Stimulated activated CD4-positive, alpha-beta T cell treated with anti-CD3 and anti-CD28 coated beads, Interleukin-1b, Interleukin-23, amount 100 ng/mL, for 1 hour (primary cell): ENCODE measurements around the gene AP5Z1.
"Not testable (repeated sequence)": the region's sequence is repeated elsewhere in the genome, so short reads cannot be mapped to it uniquely, and the experiment has no call there.

ENCODE experiments used
- DNase-seq, 2 donors: peaks; one replicate each; pipeline ENCODE4 v3.0.0-alpha.2; 2020; ENCODE audit warnings: low read depth in 2 of 2

AP5Z1 gene

GRCh38 chr7:4788627-4789189 lies 13.3 kb downstream of the AP5Z1 start:
- no peak for DNase-seq

- no peak for DNase-seq
Measured at GRCh38 chr7:4789194-4790077, 14.0 kb downstream of the AP5Z1 start.

DNA sequence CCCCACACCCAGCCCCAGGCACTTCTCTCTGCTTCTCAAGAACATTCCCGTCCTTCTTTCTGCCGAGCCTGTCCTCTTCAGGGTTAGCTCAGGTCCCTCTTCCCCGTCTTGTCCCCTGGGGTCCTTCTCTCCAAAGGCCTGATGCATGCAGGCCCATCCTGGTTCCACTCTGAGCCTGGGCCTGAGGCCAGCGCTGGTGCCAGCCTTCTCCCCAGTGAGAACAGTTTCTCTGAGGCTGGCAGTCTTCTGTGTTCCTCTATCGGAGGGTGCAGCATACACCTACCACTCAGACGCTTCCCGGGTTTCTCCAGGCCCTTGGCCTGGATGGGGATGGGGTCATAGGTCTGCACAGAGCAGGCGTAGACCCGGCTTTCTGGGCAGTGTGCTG lies 14.6 kb downstream of the AP5Z1 start:
- DNase-seq, result no peak

- DNase-seq, result no peak
Measured at GRCh38 chr7:4790516-4790991, 15.1 kb downstream of the AP5Z1 start.

- no peak for DNase-seq
Measured at GRCh38 chr7:4791101-4791737, 15.8 kb downstream of the AP5Z1 start.

GRCh38 chr7:4791738-4792536 lies 16.5 kb downstream of the AP5Z1 start:
- peak; percentile 54 to 73 for DNase-seq

GRCh38 chr7:4792537-4793126 lies 17.2 kb downstream of the AP5Z1 start:
- DNase-seq, result no peak

DNA sequence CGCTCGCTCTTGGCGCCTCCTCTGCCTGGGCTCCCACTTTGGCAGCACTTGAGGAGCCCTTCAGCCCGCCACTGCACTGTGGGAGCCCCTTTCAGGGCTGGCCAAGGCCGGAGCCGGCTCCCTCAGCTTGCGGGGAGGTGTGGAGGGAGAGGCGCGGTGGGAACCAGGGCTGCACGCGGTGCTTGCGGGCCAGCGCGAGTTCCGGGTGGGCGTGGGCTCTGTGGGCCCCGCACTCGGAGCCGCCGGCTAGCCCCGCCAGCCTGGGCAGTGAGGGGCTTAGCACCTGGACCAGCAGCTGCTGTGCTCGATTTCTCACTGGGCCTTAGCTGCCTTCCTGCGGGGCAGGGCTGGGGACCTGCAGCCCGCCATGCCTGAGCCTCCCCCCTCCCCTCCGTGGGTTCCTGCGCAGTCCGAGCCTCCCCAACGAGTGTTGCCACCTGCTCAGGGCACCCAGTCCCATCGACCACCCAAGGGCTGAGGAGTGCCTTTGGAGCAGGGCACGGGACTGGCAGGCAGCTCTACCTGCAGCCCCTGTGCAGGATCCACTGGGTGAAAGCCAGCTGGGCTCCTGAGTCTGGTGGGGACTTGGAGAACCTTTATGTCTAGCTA lies 18.1 kb downstream of the AP5Z1 start:
- DNase-seq, result not testable (repeated sequence)

DNA sequence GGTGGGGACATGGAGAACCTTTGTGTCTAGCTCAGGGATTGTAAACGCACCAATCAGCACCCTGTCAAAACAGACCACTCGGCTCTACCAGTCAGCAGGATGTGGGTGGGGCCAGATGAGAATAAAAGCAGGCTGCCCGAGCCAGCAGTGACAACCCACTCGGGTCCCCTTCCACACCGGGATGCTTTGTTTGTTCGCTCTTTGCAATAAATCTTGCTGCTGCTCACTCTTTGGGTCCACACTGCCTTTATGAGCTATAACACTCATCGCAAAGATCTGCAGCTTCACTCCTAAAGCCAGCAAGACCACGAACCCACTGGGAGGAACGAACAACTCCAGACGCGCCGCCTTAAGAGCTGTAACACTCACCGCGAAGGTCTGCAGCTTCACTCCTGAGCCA lies 18.7 kb downstream of the AP5Z1 start:
- not testable (repeated sequence) for DNase-seq

DNA sequence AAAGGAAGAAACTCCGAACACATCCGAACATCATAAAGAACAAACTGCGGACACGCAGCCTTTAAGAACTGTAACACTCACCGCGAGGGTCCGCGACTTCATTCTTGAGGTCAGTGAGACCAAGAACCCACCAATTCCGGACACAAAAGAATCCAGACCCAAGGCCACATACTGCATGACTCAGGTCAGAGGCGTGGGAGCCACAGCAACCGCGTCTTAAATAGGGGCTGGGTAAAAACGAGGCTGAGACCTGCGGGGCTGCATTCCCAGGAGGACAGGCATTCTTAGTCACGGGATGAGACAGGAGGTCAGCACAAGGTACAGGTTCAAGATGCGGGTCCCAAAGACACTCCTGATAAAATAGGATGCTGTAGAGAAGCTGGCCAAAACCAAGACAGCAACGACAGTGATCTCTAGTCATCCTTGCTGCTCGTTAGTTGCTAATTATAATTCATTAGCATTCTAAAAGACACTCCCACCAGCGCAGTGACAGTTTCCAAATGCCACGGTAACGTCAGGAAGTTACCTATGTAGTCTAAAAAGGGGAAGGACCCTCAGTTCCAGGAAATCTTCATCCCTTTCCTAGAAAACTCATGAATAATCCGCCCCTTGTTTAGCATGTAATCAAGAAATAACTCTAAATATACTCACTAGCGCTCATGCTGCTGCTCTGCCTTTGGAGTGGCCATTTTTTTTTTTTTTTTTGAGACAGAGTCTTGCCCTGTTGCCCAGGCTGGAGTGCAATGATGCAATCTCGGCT lies 19.3 kb downstream of the AP5Z1 start:
- DNase-seq, result no peak

DNA sequence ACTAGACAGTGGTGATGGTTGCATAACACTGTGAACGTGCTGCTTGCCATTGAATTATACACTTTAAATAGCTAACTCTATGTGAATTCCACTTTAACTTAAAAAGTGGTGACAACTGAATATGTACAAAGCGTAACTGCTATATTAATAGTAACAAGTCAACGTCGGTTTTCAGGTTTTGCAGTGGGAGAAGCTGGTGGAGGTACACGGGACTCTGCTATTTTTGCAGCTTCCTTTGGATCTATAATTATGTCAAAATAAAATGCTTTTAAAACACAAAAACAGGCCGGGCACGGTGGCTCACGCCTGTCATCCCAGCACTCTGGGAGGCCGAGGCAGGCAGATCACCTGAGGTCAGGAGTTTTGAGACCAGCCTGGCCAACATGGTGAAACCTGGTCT lies 21.0 kb downstream of the AP5Z1 start:
- no peak for DNase-seq

- peak in 1 of 2 donors; percentile 48 for DNase-seq
Measured at GRCh38 chr7:4797858-4798705, 22.7 kb downstream of the AP5Z1 start.

- no peak for DNase-seq
Measured at GRCh38 chr7:4798706-4799235, 23.3 kb downstream of the AP5Z1 start.

GRCh38 chr7:4799508-4800268 lies 24.3 kb downstream of the AP5Z1 start:
- DNase-seq, result no peak

- DNase-seq, result no peak
Measured at GRCh38 chr7:4800487-4800886, 25.1 kb downstream of the AP5Z1 start.

DNA sequence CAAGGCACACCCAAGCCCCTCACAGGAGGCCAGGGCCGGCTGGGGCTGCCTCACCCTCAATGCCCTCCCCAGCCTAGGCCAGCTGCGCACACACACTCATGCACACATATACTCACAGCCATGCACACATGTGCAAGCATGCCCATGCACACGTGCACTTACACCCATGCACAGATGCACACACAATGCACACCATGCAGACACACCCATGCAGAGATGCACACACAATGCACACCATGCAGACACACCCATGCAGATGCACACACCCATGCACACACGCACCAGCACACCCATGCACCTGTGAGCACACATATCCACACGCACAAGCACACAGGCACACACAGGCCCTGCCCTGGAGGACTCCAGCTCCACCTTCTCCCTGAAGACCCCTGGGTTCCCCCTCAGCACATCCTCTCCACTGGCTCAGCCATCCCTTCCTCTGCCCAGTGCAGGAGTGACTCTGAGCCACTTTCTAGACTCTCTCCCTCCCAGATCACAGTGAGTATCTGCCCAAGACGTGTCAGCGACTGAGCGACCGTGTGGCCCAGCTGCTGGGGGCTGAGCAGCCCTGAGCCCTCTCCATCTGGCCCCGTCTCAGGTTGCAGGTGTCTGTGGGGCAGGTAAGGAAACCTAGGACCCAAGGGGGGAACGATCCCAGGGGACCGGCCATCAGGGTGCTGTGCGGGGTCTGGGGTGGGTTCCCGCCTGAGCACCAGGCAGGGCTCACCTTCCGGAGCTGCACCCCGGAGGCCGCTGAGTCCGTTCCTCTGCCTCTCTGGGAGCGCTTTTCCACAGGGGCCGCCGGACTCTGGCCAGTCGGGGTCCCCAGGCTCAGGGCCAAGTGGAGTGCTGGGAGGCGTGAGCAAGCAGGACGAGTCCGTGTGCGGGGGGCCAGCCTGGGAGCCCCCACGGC lies 25.8 kb downstream of the AP5Z1 start:
- no peak for DNase-seq

GRCh38 chr7:4801839-4802231 lies 26.4 kb downstream of the AP5Z1 start:
- DNase-seq, result no peak
